CD4-positive, alpha-beta T cell treated with Interleukin-4 for 4 hours (primary cell): Measurements from ENCODE around the gene PRELID3B.

Experiments
- DNase-seq: peaks from one replicate; pipeline ENCODE4 v3.0.0-alpha.2; 2020

PRELID3B gene

DNA sequence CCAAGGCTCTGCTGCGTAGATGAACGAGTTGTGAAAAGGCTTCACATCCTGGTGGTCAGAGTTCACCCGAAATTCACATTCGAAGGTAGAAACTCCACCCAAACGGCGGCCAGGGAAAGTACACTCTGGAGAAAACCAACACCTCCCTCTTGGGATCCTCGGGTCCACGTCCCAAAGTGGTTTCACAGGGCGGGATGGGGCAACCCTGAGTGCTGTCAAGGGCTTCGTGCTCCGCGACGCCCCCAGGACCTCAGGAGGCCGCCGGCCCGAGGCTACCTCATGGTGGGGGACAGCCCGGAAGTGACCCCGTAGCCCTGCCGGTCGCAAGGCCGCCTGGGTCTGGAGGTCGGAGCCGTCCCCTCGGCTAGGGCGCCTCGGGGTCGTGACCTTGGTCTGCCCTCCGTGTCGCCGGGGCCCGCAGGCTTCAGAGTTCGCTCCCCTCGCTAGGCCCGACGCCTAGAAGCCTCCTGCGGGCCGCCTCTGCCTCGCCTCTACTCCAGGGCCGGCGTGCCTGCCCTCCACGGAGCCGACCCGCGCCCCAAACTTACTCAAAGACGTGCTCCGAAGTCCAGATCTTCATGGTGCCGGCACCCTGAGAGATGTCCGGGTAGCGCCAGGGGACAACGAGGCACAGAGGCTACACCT lies at the start of gene PRELID3B:
PRELID3B (minus strand) TSS at position 636 of the 645 bp plus-strand sequence; CDS start at position 580, 56 bp downstream.
- peak; percentile 33 for DNase-seq

DNA sequence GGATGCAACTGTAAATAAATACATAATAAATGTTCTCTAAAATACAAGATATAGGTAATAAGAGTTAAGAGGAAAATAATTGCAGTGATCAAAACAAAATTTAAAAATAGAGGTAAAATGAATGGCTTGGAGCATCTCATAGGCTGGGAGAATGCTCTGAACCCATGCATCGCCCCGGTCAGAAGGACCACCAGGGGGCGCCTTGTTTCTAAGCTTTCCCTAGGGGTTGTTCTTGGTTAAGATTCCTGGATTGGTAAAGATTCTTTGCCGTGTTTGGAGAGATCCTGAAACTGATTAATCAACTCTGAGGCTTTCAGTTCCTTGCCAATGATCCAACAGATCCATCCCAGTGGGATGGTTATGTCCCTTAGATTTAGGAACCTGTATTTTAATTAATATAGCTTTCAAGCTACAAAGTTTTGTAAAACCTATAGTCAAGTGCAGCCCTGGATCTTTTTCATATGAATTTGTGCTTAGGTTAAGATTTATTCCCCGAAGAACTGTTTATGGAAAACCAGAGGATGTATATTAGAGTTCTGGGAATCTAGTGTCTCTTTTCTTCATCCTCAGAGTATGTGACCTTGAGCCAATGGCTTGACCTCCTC lies 45.3 kb upstream of the PRELID3B start:
- DNase-seq: peak; percentile 75

- DNase-seq: no peak
These were observed 44.3 kb upstream of the PRELID3B start for GRCh38 chr20:59086923-59087322.

- DNase-seq: no peak
These were observed 41.7 kb upstream of the PRELID3B start for GRCh38 chr20:59084041-59084850.

GRCh38 chr20:59082981-59083380 lies 40.4 kb upstream of the PRELID3B start:
- no peak for DNase-seq

- no peak for DNase-seq
These were observed 39.6 kb upstream of the PRELID3B start for GRCh38 chr20:59082077-59082740.

- no peak for DNase-seq
These were observed 38.5 kb upstream of the PRELID3B start for GRCh38 chr20:59081036-59081435.

DNA sequence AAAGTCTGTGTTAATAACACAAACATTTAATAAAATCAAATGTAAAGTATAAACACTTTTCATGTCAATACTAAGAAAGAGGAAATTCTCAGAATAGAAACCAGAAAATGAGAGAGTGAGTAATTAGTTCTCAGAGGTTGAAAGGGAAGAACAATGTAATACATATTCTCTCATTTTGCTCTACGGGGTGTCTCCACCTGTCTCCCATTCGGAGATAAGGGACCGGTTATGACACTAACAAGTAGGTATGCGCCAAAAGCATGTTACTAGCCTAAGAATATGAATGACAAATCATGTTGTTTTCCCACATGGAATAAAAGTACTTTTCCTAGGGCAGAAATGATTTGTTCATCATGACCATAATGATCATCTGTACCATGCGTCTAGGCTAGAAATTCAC lies 35.6 kb upstream of the PRELID3B start:
- no peak for DNase-seq

DNA sequence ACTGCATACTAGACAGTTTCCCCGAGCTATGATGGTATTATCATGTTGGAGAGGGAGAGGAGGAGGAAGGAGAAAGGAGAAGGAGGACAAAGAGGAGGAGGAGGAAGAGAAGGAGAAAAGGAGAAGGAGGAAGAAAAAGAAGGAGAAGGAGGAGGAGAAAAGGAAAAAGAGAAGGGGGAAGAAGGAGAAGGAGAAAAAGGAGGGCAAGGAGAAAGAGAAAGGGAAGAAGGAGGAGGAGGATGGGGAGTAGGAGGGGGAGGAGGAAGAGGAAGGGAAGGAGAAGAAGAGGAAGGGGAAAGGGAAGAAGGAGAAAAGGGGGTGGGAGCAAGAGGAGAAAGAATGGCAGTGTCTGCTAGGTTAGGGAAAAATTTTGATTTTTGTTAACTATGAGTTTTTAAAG lies 35.1 kb upstream of the PRELID3B start:
- no peak for DNase-seq

GRCh38 chr20:59075934-59076508 lies 33.4 kb upstream of the PRELID3B start:
- DNase-seq: no peak

- DNase-seq: no peak
These were observed 31.9 kb upstream of the PRELID3B start for GRCh38 chr20:59074456-59074855.

- no peak for DNase-seq
These were observed 31.0 kb upstream of the PRELID3B start for GRCh38 chr20:59073582-59073981.

GRCh38 chr20:59071216-59071615 lies 28.6 kb upstream of the PRELID3B start:
- DNase-seq: no peak

DNA sequence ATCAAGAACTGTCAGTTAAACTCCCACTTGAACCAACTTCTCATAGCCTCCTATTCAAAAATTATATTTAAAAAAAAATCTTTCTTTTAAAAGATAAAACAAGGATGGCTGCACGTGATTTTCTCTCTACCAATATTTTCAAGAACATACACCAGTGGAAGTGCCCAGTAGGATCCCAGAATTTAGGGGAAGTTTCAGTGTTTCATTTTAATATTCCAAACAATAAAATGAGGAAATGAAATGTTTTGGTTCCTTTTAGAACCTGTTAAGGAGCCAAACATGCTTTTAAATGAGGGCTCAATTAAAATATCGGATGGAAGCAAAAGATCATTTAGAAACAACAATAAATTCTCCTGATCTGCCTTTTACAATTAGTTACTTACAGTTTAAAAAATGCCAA lies 26.4 kb upstream of the PRELID3B start:
- DNase-seq: no peak

GRCh38 chr20:59068534-59068933 lies 25.9 kb upstream of the PRELID3B start:
- DNase-seq: no peak

DNA sequence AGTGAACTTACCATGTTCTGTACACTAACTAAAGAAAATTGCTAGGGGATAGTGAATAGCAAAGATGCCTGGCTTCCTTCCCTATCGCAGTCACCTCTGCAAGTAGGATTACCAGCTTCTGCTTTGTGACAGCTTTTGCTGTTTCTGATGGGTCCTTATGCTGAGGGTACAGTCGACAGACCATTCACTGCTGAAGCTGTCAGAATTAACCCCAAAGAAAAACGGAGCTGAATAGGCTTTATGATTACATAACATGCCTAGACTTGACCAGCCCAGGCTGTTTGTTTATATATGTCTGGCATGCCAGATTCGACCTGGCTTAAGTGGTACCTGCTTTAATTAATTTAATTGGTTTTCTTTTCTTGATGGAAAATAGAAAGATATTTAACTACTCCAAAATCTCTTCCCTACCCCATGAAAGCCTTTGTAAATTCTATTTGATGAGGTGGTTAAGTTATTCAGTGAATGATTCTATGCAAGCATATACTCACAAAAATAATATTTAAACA lies 21.7 kb upstream of the PRELID3B start:
- no peak for DNase-seq

GRCh38 chr20:59063358-59064213 lies 21.0 kb upstream of the PRELID3B start:
- no peak for DNase-seq

DNA sequence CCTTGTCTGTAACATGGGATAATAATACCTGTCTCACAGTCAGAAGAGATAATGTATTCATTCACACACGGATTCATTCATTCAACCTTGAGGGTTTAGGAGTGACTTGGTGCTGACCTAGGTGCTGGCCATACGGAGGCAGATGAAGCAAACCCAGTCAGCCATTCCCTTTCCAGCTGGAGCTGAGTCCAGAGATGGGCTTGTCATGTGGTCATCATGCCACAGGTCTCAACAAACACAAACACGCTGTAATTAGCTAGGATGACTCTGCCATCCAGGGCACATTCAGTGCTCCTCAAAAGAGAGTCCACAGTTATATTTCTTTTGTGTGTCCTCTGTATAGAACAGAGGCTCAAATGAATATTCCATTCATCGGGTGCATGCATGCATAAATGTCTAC lies 19.5 kb upstream of the PRELID3B start:
- no peak for DNase-seq

- DNase-seq: peak; percentile 50
These were observed 12.7 kb upstream of the PRELID3B start for GRCh38 chr20:59055302-59055701.

DNA sequence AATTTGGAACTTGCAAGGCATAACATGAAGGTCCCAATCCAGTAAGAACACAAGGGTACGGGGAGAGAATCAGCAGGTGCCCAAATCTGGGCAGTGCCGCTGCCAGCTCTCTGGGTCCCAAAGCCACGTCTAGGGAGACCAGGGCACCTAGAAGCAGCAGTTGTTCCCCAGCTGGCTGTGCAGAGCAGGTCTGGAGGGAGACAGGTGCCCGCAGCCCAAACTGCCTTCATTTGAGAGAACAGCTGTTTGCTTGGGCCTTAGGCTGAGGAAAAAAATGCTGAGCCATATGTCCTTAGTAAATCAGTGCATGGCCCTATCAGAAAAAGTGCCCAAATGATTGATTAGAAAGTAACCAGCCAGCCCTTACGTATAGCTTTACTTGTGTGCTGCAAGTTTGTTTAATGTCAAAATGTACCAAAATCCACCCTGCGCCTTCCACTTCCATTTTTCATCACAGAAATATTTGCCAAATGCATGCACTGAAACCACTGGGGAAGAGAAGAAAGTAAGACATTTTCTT lies 9.1 kb upstream of the PRELID3B start:
- DNase-seq: no peak

DNA sequence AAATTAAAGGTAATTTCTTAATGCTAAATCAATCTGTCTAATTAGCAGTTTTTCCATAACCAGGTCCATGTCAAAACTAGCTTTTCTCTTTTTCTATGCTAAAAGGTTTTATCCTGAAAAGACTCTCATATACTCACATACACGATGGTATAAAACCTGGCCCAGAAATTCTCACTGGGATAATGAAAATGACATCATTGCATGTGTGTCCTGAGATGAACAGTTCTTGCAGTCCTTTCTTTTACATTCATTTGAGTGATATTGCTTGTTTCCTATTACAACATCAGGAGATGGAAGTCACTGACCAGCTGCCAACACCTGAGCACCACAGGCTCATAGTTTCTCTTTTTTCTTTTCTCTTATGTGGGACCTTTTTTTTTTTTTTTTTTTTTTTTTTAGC lies 7.9 kb upstream of the PRELID3B start:
- no peak for DNase-seq

DNA sequence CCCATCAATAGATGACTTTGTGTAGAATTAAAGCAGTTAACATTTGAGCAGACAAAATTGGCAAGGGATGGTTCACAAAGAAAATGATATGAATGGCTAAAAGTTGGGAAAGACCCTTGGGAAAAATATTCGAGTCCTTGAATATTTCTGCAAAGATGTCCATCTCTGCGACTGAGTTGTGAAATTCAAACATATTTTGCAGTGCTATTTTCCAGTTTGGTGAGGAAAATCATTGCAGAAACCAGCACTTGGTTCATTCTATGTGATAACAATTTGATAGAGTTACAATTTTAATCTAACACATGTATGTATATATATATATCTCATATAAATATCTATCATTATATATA lies 6.1 kb upstream of the PRELID3B start:
- DNase-seq: no peak
